PC-3 (cell line): ENCODE results near the gene CLSTN3.

Source experiments
- CTCF ChIP-seq: fragments of 300-600 bp; sonication (generic); conservative IDR thresholded peaks from 2 replicates; pipeline ENCODE4 v1.5.1; 2017; ENCODE audit warnings: antibody characterized with exemption, low read depth, mild to moderate bottlenecking, low read length
- EZH2 ChIP-seq: fragments of 300-600 bp; sonication (generic); IDR thresholded peaks from one replicate; pipeline ENCODE4 v1.6.1; 2017; ENCODE audit warnings: antibody characterized with exemption, mild to moderate bottlenecking, low read length; ENCODE audit not compliant: unreplicated experiment
- EZH2phosphoT487 ChIP-seq: fragments of 300-600 bp; sonication (generic); IDR thresholded peaks from 2 replicates; pipeline ENCODE4 v1.6.1; 2018; ENCODE audit warnings: mild to moderate bottlenecking, antibody characterized with exemption, low read length, borderline replicate concordance

DNA sequence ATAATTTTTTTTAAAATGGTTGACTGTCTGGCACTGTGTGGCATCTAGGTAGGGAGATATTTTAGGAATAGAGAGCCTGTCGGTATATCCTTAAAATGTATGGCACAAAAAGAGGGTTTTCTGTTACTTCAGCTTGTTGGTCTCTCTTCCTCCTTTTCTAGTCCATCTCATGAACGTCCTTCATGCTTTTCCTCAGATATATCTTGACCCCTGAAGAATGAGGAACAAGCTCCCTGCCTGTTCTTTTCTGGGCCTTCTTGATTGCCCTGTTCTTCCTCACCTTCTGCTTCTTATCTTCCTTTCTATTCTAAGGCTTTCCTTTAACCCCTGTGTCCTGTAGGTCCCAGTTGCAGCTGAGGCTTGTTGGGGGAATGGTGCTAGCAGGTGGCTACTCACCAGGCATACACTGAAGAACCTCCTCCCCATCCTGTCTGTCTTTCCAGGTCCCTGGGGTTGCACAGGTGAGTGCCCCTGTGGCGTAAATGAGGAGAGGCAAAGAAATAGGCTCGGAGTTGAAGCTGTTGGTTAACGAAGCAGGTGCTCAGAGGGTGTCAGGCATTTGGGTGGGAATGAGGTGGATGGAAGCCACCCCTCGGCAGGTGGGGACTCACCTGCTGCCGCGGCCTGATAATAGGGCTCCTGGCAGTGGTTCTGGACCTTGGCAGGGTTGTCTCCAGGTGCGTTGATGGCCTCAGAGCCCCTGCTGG is 30.7 kb upstream of the CLSTN3 start:
- TF ChIP-seq CTCF, result no peak
- TF ChIP-seq EZH2, result no peak
- TF ChIP-seq EZH2phosphoT487, result no peak
